CD1c-positive myeloid dendritic cell (primary cell): ENCODE results near the gene MEIOB.
"Not testable (repeated sequence)": the region's sequence is repeated elsewhere in the genome, so short reads cannot be mapped to it uniquely, and the experiment has no call there.

Experiments used
- DNase-seq: peaks from one replicate; pipeline ENCODE4 v3.0.0-alpha.2; 2016; ENCODE audit errors: extremely low spot score

MEIOB gene

DNA sequence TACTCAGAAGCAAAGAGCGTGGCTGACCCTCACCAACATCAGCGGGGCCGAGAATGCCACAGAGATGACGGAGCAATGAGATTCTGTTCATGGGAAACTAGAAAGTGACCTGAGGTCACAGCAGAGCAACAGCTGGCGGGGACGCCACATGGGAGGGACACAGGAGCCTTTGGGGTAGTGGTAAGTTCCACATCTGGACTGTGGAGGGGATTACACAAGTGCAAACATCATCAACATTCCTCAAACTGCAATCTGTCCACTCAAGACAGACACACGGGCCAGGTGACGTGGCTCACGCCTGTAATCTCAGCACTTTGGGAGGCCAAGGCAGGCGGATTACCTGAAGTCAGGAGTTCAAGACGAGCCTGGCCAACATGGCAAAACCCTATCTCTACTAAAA, 56.5 kb downstream of the MEIOB start:
- DNase-seq, result no peak

DNA sequence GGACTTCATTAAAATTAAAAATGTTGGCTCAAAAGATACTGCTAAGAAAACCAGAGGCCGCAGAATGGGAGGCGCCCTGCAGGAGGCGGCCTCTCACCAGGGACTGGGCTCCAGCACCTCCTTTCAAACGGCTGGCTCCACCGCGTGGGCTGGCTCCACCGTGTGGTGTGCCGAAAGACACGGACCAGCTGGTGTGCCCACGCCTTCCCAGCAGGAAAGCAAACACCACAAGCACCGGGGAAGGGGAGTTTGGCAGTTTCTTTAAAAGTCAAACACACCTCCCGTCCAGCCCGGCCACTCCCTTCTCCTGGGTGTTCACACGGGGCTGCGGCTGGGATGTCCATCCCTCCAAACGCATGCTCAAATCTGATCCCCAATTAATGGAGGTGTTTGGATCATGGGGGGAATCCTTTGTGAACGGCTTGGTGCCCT, 59.2 kb downstream of the MEIOB start:
- DNase-seq, result peak; percentile 70

DNA sequence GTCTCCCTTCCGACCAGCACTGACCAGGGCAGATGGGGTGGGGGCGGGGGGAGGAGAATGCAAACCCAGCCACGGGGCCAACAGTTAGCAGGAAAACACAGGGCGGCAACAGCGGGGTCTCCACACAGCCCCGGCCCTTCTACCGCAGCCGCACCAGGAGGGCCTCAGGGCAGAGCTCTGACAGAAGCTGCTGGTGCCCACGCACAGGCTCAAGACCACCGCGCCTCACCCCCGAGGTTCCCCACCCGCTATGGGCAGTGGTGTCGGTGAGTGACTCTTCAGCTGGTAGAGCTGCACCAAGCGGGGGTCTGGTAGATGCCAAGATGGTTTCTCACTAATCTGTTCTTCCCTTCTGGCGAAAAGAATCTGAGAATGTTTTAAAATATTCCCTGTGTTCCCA, 61.4 kb downstream of the MEIOB start:
- no peak for DNase-seq

DNA sequence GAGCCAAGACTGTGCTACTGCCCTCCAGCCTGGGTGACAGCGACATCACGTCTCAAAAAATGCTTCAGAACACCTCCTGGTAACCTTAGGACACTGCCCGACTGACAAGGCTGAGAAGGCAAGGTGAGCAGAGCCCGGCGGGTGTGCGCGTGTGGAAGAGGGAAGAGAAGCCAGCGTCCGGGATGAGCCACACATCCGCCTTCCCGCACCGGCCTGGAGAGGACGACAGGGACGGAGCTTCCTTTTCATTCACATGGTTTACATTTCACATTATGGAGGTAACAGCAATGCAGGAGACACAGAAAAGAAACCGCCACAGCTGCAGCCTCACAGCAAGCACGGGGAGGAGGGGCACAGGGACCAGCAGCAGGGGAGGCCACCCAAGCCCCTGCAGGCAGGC, 61.9 kb downstream of the MEIOB start:
- DNase-seq, result no peak

DNA sequence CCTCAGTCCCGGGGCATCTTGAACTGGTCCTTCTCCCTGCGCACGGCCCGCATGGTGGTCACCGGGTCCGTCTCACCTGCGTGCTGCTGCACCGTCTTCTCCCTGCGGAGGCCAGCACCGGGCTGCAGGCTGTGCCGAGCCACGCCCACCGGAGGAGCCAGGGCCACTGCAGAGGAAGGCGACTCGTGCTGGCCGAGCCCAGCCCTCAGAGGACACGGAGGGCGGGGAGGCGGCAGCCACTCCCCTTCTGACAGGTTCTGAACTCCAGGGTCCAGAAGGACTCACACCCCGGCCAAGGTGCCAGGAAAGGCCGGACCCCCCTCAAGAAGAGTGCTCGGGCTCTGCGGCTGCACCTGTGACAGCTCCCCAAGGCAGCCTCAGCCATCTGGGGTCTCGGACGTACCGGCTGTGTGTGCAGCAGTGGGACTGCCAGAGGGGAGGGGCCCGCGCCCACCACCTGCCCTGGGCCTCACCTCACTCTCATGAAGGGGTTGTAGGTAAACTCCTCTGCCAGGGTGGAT, 62.6 kb downstream of the MEIOB start:
- no peak for DNase-seq

DNA sequence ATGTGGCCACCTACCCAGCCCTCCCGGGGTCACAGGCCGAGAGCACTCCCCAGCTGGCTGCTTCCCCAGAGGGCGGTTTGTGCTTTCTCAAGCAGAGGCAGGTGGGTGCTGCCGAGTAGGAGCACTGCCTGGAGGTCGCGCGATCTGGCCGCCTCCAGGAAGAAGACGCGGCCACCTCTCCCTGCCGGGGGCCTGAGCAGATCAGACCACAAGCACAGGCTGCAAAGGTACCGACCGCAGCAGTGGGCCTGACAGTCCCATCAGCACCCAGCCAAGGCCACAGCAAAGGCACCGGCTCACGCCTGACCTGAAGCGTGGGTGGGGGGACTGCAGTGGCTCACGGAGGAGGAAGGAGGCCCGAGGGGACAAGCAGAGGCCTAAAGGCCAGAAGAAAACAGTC, 63.3 kb downstream of the MEIOB start:
- no peak for DNase-seq

DNA sequence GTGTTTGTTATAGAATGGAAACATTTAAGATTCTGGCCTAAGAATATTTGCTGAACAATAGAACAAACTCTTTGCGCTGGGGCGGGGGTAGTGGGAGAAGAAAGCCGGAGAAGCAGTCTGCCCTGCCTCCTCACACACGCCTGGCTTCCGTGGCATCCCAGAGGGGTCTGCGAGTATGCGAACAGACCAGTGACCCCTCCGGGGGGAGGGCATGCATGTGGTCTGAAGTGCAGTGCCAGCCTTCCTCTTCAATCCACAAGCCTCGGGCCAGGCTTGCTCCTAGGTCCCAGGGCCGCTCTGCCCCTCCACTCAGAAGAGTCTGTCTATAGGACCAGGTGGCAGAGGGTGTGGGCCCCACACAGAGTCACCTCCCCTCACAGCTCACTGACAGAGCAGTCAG, 64.3 kb downstream of the MEIOB start:
- DNase-seq, result no peak

DNA sequence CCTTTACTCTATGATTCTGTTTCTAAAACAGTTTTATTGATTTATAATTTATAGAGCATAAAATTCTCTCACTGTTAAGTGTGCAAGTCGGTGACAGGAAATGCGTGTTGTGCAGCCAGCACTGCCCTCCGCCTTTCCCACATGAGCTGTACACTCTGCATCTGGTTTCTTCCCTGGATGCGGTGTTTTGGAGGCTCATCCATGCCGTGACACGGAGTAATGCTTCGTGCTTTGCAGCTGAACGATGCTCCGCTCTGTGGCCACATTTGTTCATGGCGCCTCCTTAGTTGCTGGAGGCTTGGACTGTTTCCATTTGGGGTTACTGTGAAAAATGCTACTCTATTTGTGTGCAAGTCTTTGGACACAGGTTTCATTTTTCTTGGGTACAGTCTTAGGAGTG, 71.3 kb downstream of the MEIOB start:
- DNase-seq, result no peak

DNA sequence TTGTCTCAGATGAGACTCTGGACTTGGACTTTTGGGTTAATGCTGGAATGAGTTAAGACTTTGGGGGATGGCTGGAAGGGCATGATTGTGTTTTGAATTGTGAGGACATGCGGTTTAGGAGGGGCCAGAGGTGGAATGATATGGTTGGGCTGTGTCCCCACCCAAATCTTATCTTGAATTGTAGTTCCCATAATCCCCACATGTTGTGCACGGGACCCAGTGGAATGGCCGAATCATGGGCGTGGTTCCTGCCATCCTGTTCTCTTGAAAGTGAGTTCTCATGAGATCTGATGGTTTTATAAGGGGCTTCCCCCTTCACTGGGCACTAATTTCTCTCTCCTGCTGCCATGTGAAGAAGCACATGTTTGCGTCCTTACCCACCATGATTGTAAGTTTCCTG, 72.7 kb downstream of the MEIOB start:
- not testable (repeated sequence) for DNase-seq

DNA sequence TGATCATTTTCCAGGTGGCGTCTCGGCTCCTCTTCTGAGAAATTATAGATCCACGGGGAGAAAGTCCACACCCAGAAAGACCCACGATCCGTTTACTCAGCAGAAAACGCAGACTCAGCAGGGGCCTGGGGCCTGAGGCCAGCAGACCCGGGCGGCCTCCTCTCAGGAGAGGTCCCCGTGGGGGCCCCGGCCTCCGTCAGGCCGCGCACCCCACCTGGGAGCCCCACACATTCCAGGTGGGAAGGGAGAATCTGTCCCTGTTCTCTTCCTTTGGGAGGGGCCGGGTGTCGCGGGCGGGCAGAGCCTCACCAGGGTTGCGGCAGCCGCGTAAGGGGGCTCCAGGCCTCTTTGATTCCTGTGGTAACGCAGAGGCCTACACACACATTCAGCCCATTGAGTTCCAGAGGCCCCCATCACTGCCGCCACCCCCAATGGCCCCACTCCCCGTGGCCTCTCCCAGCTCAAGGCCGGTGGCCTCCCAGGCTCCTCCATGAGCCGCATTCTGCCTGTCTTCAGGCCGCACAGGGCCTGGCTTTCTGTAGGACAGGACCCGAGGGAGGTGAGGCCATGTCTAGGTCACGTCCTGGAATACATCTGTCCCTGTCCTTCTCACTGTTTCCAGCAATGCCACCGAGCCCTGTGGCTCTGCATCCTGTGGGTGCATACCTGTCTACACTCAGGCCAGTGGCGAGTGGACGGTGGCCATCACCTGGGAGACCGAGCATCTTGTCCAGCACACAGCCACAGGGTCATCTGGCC, 76.9 kb downstream of the MEIOB start:
- no peak for DNase-seq

DNA sequence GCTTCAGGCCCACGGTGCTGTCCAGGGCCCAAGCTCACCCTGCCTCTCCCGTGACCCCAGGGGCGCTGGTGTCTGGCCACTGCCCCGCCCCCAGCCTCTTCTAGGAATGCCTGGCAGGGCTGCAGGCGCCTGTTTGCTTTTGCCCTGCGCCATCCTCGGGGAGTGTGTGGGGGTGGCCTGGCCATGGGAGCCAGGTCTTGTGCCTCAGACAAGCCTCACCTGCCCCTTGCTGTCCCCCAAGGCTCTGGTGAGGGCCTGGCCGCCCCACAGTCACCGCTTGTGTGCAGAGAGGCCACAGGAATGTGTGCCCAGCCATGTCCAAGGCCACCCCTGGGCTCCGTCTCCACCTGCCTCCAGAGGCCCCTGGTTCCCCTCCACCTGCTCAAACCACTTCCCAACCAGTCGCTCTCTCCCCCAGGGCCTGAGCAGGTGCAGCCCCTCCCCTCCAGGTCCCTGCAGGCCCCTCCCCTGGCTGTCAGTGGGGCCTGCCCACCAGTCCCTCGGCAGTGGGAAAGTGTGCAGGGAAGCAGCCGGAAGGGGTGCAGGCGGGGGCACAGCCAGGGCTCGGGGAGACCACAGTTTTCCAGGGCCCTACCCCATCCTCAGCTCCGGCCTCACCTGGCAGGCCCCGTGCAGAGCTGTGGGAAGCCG, 77.6 kb downstream of the MEIOB start:
- no peak for DNase-seq

DNA sequence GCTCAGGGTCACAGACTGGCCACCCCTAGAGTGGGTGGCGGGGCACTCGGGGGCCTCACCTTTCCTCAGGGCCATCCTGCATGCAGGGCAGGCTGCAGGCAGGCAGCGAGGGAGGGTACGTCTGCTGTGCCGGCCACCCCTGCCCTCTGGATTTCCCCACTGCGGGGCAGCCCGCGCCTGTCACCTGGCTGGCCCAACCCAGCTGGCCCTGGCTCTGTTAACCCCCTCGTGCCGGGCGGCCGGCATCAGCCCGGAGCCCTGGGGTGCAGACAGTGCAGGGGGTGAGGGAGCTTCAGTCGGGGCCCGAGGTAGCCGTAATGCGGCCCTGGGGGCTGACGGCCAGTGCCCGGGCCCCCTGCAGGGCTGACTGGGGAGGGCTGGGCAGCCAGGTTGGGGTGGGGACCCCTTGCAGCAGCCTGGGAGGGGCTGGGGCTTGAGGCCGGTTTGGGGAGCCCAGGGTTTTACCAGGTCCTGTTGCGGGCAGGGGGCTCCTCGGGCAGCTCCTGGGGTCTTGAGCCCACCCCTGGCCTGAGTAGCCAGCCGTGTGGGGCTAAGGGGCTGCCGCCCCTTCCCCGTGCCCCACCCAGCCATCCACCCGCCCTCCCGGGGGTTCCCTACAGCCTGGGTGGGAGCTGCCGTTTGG, 78.3 kb downstream of the MEIOB start, which contains the start of gene IGFALS:
IGFALS (minus strand) TSS at position 128 of the 643 bp plus-strand sequence; CDS start at position 75, 53 bp downstream.
- no peak for DNase-seq

DNA sequence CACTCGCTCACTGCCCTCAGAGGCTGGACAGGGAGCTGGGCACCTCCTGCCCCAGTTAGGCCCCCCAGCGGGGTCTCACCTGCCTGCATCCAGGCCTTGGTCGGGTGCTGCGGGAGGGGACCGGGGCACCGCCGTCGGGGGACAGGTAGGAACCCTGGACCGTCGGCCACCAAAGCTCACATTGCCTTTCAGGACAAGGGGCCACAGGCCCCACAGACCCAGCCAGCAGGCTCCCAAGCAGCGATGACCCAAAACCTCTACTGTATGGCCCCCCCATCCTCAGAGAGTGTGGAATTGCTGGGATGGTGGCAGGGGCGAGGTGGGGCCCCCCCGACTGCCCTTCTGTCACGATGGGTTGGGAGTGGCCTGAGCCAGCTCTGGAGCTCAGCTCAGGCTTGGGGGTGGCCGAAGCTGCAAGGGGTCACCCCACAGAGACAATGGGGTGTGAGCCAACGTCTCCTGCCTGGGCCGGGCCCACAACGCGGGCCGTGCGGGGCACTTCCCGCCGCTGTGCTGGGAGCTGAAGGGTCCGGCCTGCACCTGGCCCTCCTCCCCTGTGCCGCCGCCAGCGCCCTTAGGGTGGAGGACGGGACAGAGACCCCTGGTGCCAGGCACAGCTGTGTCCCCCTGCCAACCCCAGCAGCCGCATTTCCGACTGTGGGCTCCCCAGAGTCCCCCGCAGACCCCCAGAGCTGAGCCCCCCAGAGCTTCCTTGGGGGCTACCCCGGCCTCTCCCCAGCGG, 79.0 kb downstream of the MEIOB start:
- no peak for DNase-seq

DNA sequence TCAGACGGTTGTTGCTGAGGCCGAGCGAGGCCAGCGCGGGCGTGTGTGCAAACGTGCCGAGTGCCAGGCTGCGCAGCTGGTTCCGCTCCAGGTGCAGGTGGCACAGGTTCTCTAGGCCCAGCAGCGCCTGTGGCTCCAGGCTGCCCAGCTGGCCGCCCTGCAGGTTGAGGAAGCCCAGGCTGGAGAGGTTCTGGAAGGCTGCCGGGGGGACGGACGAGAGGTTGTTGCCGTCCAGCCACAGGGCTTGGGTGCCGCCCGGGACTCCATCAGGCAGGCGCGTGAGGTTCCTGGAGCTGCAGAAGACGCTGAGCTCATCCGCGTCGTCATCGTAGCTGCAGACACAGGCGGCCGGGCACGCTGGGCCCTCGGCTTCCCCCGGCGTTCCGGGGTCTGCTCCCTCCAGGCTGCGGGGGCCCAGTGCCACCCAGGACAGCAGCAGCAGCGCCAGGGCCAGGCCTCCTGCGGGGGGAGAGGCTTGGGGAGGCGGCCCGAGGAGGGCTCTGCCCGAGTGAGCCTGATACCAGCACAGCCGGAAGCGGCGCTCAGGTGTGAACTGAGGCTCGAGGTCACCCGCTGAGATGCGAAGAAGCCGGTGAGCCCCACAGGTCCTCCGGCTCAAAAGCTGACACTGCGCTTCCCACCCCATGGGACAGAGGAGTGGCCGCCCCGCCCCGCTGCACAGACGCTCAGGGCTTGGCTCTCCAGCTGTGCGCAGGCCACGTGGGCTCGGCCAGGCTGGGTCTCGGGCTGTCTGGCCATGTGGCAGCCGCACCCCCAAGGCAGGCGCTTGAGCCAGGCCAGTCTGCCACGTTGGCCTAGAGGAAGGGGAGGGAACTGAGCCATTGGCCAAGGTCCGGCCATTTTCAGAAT, 79.8 kb downstream of the MEIOB start:
- DNase-seq, result no peak

DNA sequence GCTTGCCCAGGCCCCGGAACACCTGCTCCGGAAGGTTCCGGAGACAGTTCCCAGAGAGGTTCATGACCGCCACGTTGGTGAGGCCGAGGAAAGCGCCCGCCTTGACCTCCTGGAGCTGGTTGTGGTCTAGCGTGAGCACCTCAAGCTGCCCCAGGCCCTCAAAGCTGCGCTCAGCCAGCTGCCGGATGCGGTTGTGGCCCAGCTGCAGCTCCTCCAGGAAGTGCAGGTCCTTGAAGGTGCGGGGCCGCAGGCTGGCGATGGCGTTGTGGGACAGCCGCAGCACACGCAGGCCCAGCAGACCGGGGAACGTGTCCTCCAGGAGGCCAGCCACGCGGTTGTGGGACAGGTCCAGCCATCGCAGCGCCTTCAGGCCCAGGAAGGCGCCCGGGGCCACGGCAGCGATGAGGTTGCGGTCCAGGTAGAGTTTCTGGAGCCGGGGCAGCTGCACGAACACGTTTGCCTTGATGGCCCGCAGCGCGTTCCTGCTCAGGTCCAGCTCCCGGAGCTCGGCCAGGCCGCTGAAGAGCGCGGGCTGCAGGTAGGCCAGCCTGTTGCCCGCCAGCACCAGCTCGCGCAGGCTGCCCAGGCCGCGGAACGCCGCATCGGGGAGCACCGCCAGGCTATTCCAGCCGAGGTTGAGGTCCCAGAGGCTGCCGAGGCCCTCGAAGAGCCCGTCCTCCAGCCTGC, 80.6 kb downstream of the MEIOB start:
- no peak for DNase-seq

DNA sequence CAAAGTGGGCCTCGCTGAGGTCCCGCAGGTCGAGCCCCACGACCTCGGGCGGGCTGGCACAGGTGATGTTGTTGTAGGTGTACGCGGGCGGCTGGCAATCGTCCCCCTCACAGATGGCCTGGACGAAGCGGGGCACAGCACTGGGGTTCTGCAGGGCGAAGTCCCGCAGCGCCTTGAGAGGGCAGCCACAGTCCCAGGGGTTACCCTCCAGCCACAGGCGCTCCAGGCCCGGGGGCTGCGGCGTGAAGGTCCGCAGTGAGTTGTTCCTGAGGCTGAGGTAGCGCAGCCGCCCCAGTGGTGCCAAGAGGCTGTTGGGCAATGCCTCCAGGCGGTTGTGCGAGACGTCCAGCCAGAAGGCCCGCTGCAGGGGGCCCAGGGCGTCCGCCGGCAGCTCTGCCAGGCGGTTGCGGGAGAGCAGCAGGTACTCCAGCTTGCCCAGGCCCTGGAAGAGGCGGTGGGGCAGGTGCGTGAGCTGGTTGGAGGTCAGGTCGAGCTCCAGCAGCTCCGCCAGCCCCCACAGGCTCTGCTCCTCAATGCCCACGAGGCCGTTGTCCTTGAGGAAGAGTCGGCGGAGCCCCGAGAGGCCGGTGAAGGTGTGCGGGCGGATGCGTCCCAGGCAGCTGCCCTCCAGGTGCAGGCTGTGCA, 81.2 kb downstream of the MEIOB start:
- DNase-seq, result no peak

DNA sequence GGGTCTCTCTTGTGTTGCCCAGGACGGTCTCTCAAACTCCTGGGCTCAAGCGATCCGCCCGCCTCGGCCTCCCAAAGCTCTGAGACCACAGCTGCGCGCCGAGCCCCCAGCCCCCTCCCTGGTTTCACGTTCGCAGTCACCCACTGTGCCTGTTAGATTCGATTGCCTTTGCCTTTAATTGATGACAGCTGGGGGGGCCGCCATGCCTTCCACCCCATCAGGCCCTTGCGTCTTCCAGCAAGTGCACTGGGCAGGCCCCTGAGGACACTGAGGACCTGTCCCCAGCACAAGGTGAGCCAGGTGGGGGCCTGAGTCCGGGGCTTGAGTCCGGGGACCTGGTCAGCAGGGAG, 81.7 kb downstream of the MEIOB start:
- no peak for DNase-seq

DNA sequence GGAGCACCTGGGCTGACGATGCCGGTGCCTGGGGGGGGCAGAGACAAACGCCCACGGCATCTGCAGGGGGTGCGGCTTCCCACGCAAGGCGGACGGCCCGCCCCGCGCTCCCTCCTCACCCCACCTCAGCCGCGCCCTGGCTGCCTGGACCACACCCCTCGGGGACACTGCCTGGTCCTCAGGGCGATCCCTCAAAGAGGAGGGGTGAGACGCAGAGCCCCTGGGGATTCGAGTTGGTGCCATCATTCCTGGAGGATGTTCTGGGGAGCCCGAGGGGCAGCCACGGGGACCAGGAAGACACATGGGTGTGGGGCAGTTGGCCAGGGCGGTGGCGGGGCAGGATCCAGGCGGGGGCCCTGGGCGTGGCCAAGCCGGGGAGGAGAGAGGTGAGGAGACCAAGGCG, 82.3 kb downstream of the MEIOB start:
- DNase-seq, result no peak

DNA sequence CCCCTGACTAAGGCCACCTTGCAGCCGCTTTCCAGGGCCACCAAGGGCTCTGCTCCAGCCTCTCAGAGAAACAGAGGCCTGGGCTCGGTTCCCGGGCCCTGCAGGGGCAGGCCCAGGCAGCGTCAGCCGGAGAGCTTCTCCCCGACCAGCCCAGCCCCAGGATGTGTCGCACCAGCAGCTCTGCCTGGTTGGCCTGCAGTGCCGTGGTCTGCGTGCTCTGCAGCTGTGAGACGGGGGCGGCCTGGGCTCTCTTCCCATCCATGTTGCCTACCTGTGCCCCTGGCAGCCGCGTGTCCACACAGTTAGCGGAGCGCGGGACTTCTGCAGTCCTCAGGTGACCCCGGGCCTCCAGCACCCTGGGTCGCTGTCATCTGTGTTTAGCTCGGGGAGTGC, 83.3 kb downstream of the MEIOB start:
- DNase-seq, result no peak

DNA sequence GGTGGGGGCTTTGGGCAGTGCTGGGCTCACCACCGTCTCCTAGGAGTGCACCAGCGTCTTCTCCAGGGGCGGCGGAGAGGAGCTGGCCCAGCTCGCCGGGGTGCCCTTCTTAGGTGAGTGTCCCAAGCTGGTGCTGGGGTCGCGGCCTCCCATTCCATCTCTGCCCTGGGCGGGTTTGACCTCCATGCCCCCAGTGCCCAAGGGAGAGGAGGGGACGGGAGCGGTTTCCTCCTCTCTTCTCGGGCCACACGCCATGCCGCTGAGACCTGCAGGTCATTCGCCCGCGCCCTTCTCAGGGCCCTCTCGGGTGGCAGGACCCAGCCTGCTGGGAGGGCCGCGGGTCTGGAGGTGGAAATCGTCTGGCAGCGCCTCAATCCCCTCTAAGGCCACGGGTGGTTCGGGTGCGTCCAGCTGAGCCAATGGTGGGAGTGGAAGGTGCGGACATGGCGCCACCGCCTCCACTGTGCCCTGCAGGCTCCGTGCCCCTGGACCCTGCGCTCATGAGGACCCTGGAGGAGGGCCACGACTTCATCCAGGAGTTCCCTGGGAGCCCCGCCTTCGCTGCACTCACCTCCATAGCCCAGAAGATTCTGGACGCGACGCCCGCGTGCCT, 83.8 kb downstream of the MEIOB start:
- no peak for DNase-seq
